Lung (tissue), 12 donors: ENCODE results near the gene PEX12. TPM values are rescaled to one million over a fixed set of nuclear protein-coding genes. Genes with fewer than 3 reads are reported as not detected.
A peak's percentile ranks its signal among the peaks of the same experiment; 100 is the strongest.

Experiments used
- ATAC-seq: fragments of 200-7000 bp; cut with Tn5 transposase; one replicate; pipeline ENCODE4 v1.9.1; 2020; ENCODE audit warnings: moderate number of reproducible peaks; ENCODE audit not compliant: insufficient read depth, low FRiP score
- DNase-seq, 3 donors: peaks; one replicate each; pipeline ENCODE4 v3.0.0-alpha.2; 2013 to 2017
- H3K27ac ChIP-seq, 2 donors: one replicate each; pipeline ENCODE4 v1.5.1; 2013; ENCODE audit warnings: mild to moderate bottlenecking in 2 of 2, moderate library complexity in 2 of 2, control low read depth in 1 of 2, inconsistent platforms in 1 of 2, low read depth in 1 of 2, low read length in 1 of 2
- H3K27me3 ChIP-seq, 3 donors: one replicate each; pipeline ENCODE4 v1.5.1; 2013; ENCODE audit warnings: low read length in 2 of 3; ENCODE audit not compliant: control insufficient read depth in 3 of 3, insufficient read depth in 3 of 3
- H3K36me3 ChIP-seq, 4 donors: one replicate each; pipeline ENCODE4 v1.5.1; 2013; ENCODE audit warnings: low read length in 4 of 4, mild to moderate bottlenecking in 1 of 4, moderate library complexity in 1 of 4; ENCODE audit not compliant: control insufficient read depth in 4 of 4, insufficient read depth in 4 of 4
- H3K4me1 ChIP-seq, 5 donors: one replicate each; pipeline ENCODE4 v1.5.1; 2013; ENCODE audit warnings: low read length in 5 of 5, mild to moderate bottlenecking in 2 of 5, moderate library complexity in 1 of 5; ENCODE audit not compliant: control insufficient read depth in 5 of 5, insufficient read depth in 5 of 5
- H3K4me3 ChIP-seq: one replicate; pipeline ENCODE4 v1.5.1; 2013; ENCODE audit warnings: mild to moderate bottlenecking, control low read depth, moderate library complexity
- H3K9ac ChIP-seq, 2 donors: one replicate each; pipeline ENCODE4 v1.5.1; 2013; ENCODE audit warnings: low read length in 2 of 2, control low read depth in 1 of 2; ENCODE audit not compliant: insufficient read depth in 1 of 2
- H3K9me3 ChIP-seq, 4 donors: one replicate each; pipeline ENCODE4 v1.5.1; 2013; ENCODE audit warnings: low read length in 3 of 4, mild to moderate bottlenecking in 1 of 4, moderate library complexity in 1 of 4; ENCODE audit not compliant: control insufficient read depth in 4 of 4, insufficient read depth in 3 of 4
- WGBS, 2 donors: extraction: QIAGEN DNeasy Blood & Tissue Kit; methylation state at CpG; one replicate each; pipeline ENCODE4 v1.1.7; 2013; 5-methylcytosine and 5-hydroxymethylcytosine counted together
- polyA plus RNA-seq, 2 donors: library from polyadenylated mRNA; stranded (reverse); fragments of 200-250 nt; gene quantifications; one replicate each; pipeline ENCODE4 v1.2.1, GENCODE V29; 2013
- total RNA-seq, 2 donors: library from RNA; depleted of rRNA in 1 of 2; stranded (reverse); fragments of >200 nt in 1 of 2; gene quantifications; one replicate each; pipeline ENCODE4 v1.2.1, GENCODE V29; 2014 to 2021
- TF ChIP-seq, protein P1 (sequence below): IDR thresholded peaks from 2 replicates; pipeline ENCODE4 v1.5.1; 2012; ENCODE audit warnings: mild to moderate bottlenecking; ENCODE audit errors: control extremely low read depth, extremely low read depth
- donor health status: control.
- donor health status: control.
- donor health status: Bipolar disorder and iron deficiency.
- donor health status: healthy.
- donor health status: DM: yes; HTN: yes; CAD: no.

PEX12 gene
- total and polyA plus RNA-seq, 4 donors, result 2.6 to 5.3 (median 4.4) TPM

DNA sequence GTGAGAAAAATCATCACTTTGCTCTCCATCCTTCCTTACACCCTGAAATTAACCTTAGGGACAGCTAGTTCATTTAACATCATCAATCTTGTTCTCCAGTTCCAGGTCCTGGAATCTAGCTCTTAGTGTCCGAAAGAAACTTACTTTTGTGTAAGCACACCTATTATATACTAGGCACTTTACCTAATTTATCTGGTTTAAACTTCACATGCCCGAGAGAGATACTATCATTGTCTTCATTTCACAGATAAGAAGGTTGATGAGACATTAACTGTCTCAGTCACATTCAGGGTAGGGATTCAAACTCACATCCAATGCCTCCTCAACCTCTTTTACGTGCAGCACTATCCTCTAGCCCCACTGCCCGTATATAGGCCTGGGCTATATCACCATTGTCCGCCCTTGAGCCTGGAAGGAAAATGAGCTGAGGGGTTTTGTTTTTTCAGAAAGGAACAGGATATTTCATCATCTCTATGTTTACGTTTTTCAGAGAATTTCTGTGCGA is 8.2 kb upstream of the PEX12 start:
- TF ChIP-seq, protein P1, sequence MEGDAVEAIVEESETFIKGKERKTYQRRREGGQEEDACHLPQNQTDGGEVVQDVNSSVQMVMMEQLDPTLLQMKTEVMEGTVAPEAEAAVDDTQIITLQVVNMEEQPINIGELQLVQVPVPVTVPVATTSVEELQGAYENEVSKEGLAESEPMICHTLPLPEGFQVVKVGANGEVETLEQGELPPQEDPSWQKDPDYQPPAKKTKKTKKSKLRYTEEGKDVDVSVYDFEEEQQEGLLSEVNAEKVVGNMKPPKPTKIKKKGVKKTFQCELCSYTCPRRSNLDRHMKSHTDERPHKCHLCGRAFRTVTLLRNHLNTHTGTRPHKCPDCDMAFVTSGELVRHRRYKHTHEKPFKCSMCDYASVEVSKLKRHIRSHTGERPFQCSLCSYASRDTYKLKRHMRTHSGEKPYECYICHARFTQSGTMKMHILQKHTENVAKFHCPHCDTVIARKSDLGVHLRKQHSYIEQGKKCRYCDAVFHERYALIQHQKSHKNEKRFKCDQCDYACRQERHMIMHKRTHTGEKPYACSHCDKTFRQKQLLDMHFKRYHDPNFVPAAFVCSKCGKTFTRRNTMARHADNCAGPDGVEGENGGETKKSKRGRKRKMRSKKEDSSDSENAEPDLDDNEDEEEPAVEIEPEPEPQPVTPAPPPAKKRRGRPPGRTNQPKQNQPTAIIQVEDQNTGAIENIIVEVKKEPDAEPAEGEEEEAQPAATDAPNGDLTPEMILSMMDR, result no peak
- ATAC-seq, result peak; percentile 14
- H3K4me1 ChIP-seq, result peaks cover 7 to 27% (median 13%) of the 10 kb centered on the region in 5 donors
- peaks cover 0 to 6% (median 0%) of the 10 kb centered on the region in 4 donors for H3K36me3 ChIP-seq
- 26 to 27% methylated on average over 7 of the region's 7 CpGs for WGBS, 2 donors
- H3K4me3 ChIP-seq, result peak overlapping the region; percentile 98
- peak overlapping the region; percentile 99 for H3K9ac ChIP-seq
- H3K9me3 ChIP-seq, result no peaks in the 10 kb centered on the region
- H3K27ac ChIP-seq, result peak overlapping the region; percentile 81 to 95
- peaks cover 0 to 9% (median 0%) of the 10 kb centered on the region in 3 donors for H3K27me3 ChIP-seq
- no peak for DNase-seq

GRCh38 chr17:35584061-35584460 is 5.7 kb upstream of the PEX12 start:
- ATAC-seq, result no peak
- H3K4me3 ChIP-seq, result no peak overlapping the region
- H3K4me1 ChIP-seq, result peaks cover 3 to 17% (median 11%) of the 10 kb centered on the region in 5 donors
- H3K9me3 ChIP-seq, result no peaks in the 10 kb centered on the region
- no peak overlapping the region for H3K27ac ChIP-seq
- WGBS, 2 donors, result 89 to 100% methylated on average over 1 of the region's 1 CpG
- peaks cover 0 to 9% (median 0%) of the 10 kb centered on the region in 3 donors for H3K27me3 ChIP-seq
- TF ChIP-seq, protein P1, result no peak
- peaks cover 0 to 6% (median 0%) of the 10 kb centered on the region in 4 donors for H3K36me3 ChIP-seq
- H3K9ac ChIP-seq, result no peak overlapping the region
- no peak for DNase-seq

- H3K27ac ChIP-seq, result peak overlapping the region; percentile 93 to 97
- TF ChIP-seq, protein P1, result no peak
- peaks cover 0 to 17% (median 4%) of the 10 kb centered on the region in 5 donors for H3K4me1 ChIP-seq
- DNase-seq, result peak in 2 of 3 donors; percentile 28 to 33
- ATAC-seq, result no peak
- peak overlapping the region; percentile 88 to 97 for H3K9ac ChIP-seq
- no peaks in the 10 kb centered on the region for H3K27me3 ChIP-seq
- 3% methylated on average over 11 of the region's 11 CpGs for WGBS, 2 donors
- no peaks in the 10 kb centered on the region for H3K9me3 ChIP-seq
- peak overlapping the region; percentile 65 for H3K4me3 ChIP-seq
- H3K36me3 ChIP-seq, result peaks cover 0 to 15% (median 4%) of the 10 kb centered on the region in 4 donors
Observed at GRCh38 chr17:35578929-35579432, 610 bp upstream of the PEX12 start.

DNA sequence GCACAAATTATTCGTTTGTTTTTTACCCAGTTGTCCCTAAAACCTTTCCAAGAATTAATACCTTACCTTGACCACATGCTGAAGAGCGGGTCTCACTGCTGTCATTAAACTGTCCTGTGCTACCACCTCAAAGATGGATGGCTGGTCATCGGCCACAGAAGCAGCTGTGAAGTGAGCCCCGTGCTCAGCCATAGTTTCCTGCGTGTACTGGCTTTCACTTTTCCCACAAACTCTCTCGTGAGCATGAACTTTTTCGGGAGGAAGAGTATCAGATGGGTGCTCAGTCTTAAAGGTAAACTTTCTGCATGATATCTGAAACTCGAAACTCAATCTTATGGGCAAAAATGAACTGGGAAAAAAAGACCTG is 558 bp downstream of the PEX12 start:
- DNase-seq, result no peak
- peak overlapping the region; percentile 93 to 97 for H3K27ac ChIP-seq
- H3K27me3 ChIP-seq, result no peaks in the 10 kb centered on the region
- peak overlapping the region; percentile 88 to 91 for H3K9ac ChIP-seq
- TF ChIP-seq, protein P1, result no peak
- peak overlapping the region; percentile 71 for H3K4me3 ChIP-seq
- 3 to 4% methylated on average over 8 of the region's 8 CpGs for WGBS, 2 donors
- ATAC-seq, result no peak
- no peaks in the 10 kb centered on the region for H3K9me3 ChIP-seq
- peaks cover 2 to 17% (median 5%) of the 10 kb centered on the region in 4 donors for H3K36me3 ChIP-seq
- H3K4me1 ChIP-seq, result peaks cover 0 to 17% (median 4%) of the 10 kb centered on the region in 5 donors
